ENCODE results near the gene TAB3.

TAB3 gene

DNA sequence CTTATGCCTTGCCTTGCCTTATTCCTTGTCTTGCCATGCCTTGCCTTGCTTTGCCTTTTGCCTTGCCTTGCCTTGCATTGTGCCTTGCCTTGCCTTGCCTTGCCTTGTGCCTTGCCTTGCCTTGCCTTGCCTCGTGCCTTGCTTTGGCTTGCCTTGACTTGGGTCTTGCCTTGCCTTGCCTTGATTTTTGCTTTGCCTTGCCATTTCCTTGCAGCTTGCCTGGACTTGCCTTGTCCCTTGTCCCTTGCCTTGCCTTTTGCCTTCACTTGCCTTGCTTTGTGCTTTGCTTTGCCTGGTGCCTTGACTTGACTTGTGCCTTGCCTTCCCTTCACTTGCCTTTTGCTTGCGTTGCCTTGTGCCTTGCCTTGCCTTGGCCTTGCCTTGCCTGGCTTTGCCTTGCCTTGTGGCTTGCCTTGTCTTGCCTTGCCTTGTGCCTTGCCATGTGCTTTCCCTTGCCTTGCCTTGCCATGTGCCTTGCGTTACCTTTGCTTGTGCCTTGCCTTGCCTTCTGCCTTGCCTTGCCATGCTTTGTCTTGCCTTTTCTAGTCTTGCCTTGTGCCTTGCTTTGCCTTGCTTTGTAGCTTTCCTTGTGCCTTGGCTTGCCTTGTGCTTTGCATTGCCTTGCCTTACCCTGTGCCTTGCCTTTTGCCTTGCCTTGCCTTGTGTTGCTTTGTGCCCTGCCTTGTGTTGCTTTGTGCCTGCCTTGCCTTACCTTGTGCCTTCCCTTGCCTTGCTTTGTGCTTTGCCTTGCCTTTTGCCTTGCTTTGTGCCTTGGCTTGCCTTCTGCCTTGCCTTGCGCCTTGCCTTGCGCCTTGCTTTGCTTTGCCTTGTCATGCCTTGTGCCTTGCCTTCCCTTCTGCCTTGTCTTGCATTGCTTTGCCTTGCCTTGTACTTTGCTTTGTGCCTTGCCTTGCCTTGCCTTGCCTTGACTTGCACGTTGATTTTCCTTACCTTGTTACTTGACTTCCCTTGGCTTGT lies 92.8 kb downstream of the TAB3 start:
- Histone ChIP-seq H3K27me3 (ENCODE audit: insufficient read depth, poor library complexity, severe bottlenecking) (no peaks in the 10 kb centered on the region), H3K4me3 (ENCODE audit: severe bottlenecking) (no peak overlapping the region), H3K27ac (ENCODE audit: poor library complexity, severe bottlenecking) (no peak overlapping the region), H3K4me1 (ENCODE audit: insufficient read depth, poor library complexity, severe bottlenecking) (no peaks in the 10 kb centered on the region), H3K9me3 (ENCODE audit: severe bottlenecking) (no peaks in the 10 kb centered on the region), H3K36me3 (ENCODE audit: low read depth) (no peaks in the 10 kb centered on the region)
- DNase-seq (ENCODE audit: low spot score) (no peak), ATAC-seq (ENCODE audit: low read depth) (no peak)
- TF ChIP-seq, protein P1, sequence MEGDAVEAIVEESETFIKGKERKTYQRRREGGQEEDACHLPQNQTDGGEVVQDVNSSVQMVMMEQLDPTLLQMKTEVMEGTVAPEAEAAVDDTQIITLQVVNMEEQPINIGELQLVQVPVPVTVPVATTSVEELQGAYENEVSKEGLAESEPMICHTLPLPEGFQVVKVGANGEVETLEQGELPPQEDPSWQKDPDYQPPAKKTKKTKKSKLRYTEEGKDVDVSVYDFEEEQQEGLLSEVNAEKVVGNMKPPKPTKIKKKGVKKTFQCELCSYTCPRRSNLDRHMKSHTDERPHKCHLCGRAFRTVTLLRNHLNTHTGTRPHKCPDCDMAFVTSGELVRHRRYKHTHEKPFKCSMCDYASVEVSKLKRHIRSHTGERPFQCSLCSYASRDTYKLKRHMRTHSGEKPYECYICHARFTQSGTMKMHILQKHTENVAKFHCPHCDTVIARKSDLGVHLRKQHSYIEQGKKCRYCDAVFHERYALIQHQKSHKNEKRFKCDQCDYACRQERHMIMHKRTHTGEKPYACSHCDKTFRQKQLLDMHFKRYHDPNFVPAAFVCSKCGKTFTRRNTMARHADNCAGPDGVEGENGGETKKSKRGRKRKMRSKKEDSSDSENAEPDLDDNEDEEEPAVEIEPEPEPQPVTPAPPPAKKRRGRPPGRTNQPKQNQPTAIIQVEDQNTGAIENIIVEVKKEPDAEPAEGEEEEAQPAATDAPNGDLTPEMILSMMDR (IDR thresholded peaks at IDR 0.05; ENCODE audit: poor library complexity, severe bottlenecking): no peak

- TF ChIP-seq, protein P1 (IDR thresholded peaks at IDR 0.05; ENCODE audit: poor library complexity, severe bottlenecking): no peak
- Histone ChIP-seq H3K36me3 (ENCODE audit: low read depth) (no peaks in the 10 kb centered on the region), H3K27ac (ENCODE audit: poor library complexity, severe bottlenecking) (no peak overlapping the region), H3K27me3 (ENCODE audit: insufficient read depth, poor library complexity, severe bottlenecking) (no peaks in the 10 kb centered on the region), H3K4me1 (ENCODE audit: insufficient read depth, poor library complexity, severe bottlenecking) (no peaks in the 10 kb centered on the region), H3K9me3 (ENCODE audit: severe bottlenecking) (no peaks in the 10 kb centered on the region), H3K4me3 (ENCODE audit: severe bottlenecking) (no peak overlapping the region)
- no peak for DNase-seq (ENCODE audit: low spot score)
- no peak for ATAC-seq (ENCODE audit: low read depth)
Observed at GRCh38 chrX:30794497-30794896, 94.6 kb downstream of the TAB3 start.

GRCh38 chrX:30793767-30794103 lies 95.3 kb downstream of the TAB3 start:
- Histone ChIP-seq H3K27me3 (ENCODE audit: insufficient read depth, poor library complexity, severe bottlenecking) (no peaks in the 10 kb centered on the region), H3K4me1 (ENCODE audit: insufficient read depth, poor library complexity, severe bottlenecking) (no peaks in the 10 kb centered on the region), H3K4me3 (ENCODE audit: severe bottlenecking) (no peak overlapping the region), H3K36me3 (ENCODE audit: low read depth) (no peaks in the 10 kb centered on the region), H3K9me3 (ENCODE audit: severe bottlenecking) (no peaks in the 10 kb centered on the region), H3K27ac (ENCODE audit: poor library complexity, severe bottlenecking) (no peak overlapping the region)
- ATAC-seq (ENCODE audit: low read depth) (no peak), DNase-seq (ENCODE audit: low spot score) (no peak)
- TF ChIP-seq, protein P1 (IDR thresholded peaks at IDR 0.05; ENCODE audit: poor library complexity, severe bottlenecking): no peak

GRCh38 chrX:30793075-30793766 lies 95.8 kb downstream of the TAB3 start:
- Histone ChIP-seq H3K36me3 (ENCODE audit: low read depth) (no peaks in the 10 kb centered on the region), H3K27ac (ENCODE audit: poor library complexity, severe bottlenecking) (no peak overlapping the region), H3K27me3 (ENCODE audit: insufficient read depth, poor library complexity, severe bottlenecking) (no peaks in the 10 kb centered on the region), H3K4me3 (ENCODE audit: severe bottlenecking) (no peak overlapping the region), H3K4me1 (ENCODE audit: insufficient read depth, poor library complexity, severe bottlenecking) (no peaks in the 10 kb centered on the region), H3K9me3 (ENCODE audit: severe bottlenecking) (no peaks in the 10 kb centered on the region)
- ATAC-seq (ENCODE audit: low read depth) (no peak), DNase-seq (ENCODE audit: low spot score) (no peak)
- TF ChIP-seq, protein P1 (IDR thresholded peaks at IDR 0.05; ENCODE audit: poor library complexity, severe bottlenecking): no peak

All from RWPE2 (cell line).